ENCODE results near the gene ZBTB9. TPM values are rescaled to one million over a fixed set of nuclear protein-coding genes. Genes with fewer than 3 reads are reported as not detected.

ZBTB9 gene, protein sequence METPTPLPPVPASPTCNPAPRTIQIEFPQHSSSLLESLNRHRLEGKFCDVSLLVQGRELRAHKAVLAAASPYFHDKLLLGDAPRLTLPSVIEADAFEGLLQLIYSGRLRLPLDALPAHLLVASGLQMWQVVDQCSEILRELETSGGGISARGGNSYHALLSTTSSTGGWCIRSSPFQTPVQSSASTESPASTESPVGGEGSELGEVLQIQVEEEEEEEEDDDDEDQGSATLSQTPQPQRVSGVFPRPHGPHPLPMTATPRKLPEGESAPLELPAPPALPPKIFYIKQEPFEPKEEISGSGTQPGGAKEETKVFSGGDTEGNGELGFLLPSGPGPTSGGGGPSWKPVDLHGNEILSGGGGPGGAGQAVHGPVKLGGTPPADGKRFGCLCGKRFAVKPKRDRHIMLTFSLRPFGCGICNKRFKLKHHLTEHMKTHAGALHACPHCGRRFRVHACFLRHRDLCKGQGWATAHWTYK
- 4.0 and 6.1 TPM in 2 replicates for total RNA-seq

GRCh38 chr6:33454009-33454946, at the start of gene ZBTB9:
TSS of gene ZBTB9 (plus strand) at chr6:33454576. CDS start at chr6:33455101, 525 bp downstream.

GRCh38 chr6:33410711-33411631, 43.4 kb upstream of the ZBTB9 start, which contains the start of gene PHF1:
TSS of gene PHF1 (plus strand) at chr6:33411014. CDS start at chr6:33412264, 1,250 bp downstream.

GRCh38 chr6:33417903-33418689, 36.3 kb upstream of the ZBTB9 start, which contains the start of gene CUTA:
TSS of gene CUTA (minus strand) at chr6:33418107. CDS start at chr6:33418000, 107 bp downstream.

GRCh38 chr6:33419580-33420490, 34.5 kb upstream of the ZBTB9 start, which contains the start of gene SYNGAP1:
TSS of gene SYNGAP1 (plus strand) at chr6:33420065. CDS start at chr6:33420265, 200 bp downstream.

Small RNAs within 50 kb of the gene (small RNA-seq; reads per million reads assigned to genes)
- not detected for gene ZBTB9

Other genes with a start within 250 kb of the ZBTB9 start
- gene HSD17B8, start 249.9 kb upstream of the ZBTB9 start, total RNA-seq: 5.3 and 7.0 TPM in 2 replicates
- gene RING1, start 246.1 kb upstream of the ZBTB9 start, total RNA-seq: 21.7 and 24.2 TPM in 2 replicates
- 31.6 and 39.5 TPM in 2 replicates for gene VPS52, start 182.7 kb upstream of the ZBTB9 start, total RNA-seq
- gene RPS18, start 182.5 kb upstream of the ZBTB9 start, total RNA-seq: 2,332 and 5,287 TPM in 2 replicates
- gene B3GALT4, start 177.5 kb upstream of the ZBTB9 start, total RNA-seq: 1.1 and 2.5 TPM in 2 replicates
- 90.0 and 92.3 TPM in 2 replicates for gene WDR46, start 165.3 kb upstream of the ZBTB9 start, total RNA-seq
- gene PFDN6, start 165.0 kb upstream of the ZBTB9 start, total RNA-seq: 38.5 and 40.4 TPM in 2 replicates
- 16.9 and 19.2 TPM in 2 replicates for gene RGL2, start 155.6 kb upstream of the ZBTB9 start, total RNA-seq
- gene TAPBP, start 140.5 kb upstream of the ZBTB9 start, total RNA-seq: 68.8 and 73.9 TPM in 2 replicates
- gene ZBTB22, start 136.8 kb upstream of the ZBTB9 start, total RNA-seq: 8.5 and 11.3 TPM in 2 replicates
- gene DAXX, start 131.6 kb upstream of the ZBTB9 start, total RNA-seq: 39.7 and 50.6 TPM in 2 replicates
- 33.1 and 58.1 TPM in 2 replicates for gene KIFC1, start 62.8 kb upstream of the ZBTB9 start, total RNA-seq
- 8.1 and 14.1 TPM in 2 replicates for gene PHF1, start 43.6 kb upstream of the ZBTB9 start, total RNA-seq
- gene CUTA, start 36.5 kb upstream of the ZBTB9 start, total RNA-seq: 70.2 and 82.3 TPM in 2 replicates
- gene SYNGAP1, start 34.5 kb upstream of the ZBTB9 start, total RNA-seq: 6.1 and 6.2 TPM in 2 replicates
- gene BAK1, start 125.7 kb downstream of the ZBTB9 start, total RNA-seq: 10.3 and 15.2 TPM in 2 replicates
- gene ITPR3, start 166.7 kb downstream of the ZBTB9 start, total RNA-seq: 66.1 and 103 TPM in 2 replicates

Data from subcutaneous preadipocyte (primary cell).